ENCODE data around the gene BMPR2.
"Not testable (repeated sequence)": the region's sequence is repeated elsewhere in the genome, so short reads cannot be mapped to it uniquely, and the experiment has no call there.

BMPR2 gene

GRCh38 chr2:202497473-202497866 lies 121.3 kb downstream of the BMPR2 start:
- H2BK12ac ChIP-seq (ENCODE audit: low read length in 2 of 2); H2AFZ ChIP-seq (ENCODE audit: low read depth, low read length); H3K4me1 ChIP-seq (ENCODE audit: control insufficient read depth, insufficient read depth, low read depth, low read length); H3K4ac ChIP-seq (ENCODE audit: low read depth in 1 of 2, low read length in 2 of 2); H3K23ac ChIP-seq (ENCODE audit: low read length in 2 of 2); H3K27me3 ChIP-seq (ENCODE audit: control insufficient read depth in 1 of 2, insufficient read depth in 1 of 2, low read length in 2 of 2); H3K18ac ChIP-seq (ENCODE audit: low read depth in 1 of 2, low read length in 2 of 2); H3K4me3 ChIP-seq (ENCODE audit: insufficient read depth in 1 of 2, low read depth in 1 of 2, low read length in 2 of 2); H4K8ac ChIP-seq (ENCODE audit: low read length); H4K91ac ChIP-seq (ENCODE audit: low read length); H3K27ac ChIP-seq (ENCODE audit: low read length, poor library complexity, severe bottlenecking); H2BK120ac ChIP-seq (ENCODE audit: low read depth, low read length); H3K9ac ChIP-seq (ENCODE audit: low read length); DNase-seq; H3K14ac ChIP-seq (ENCODE audit: low read length in 2 of 2); H3K36me3 ChIP-seq (ENCODE audit: control insufficient read depth in 1 of 2, insufficient read depth in 2 of 2, low read depth in 1 of 2, low read length in 2 of 2); H3K4me2 ChIP-seq (ENCODE audit: low read length, poor library complexity, severe bottlenecking); H3K9me3 ChIP-seq (ENCODE audit: control insufficient read depth, low read length); H2BK5ac ChIP-seq (ENCODE audit: low read depth, low read length, poor library complexity, severe bottlenecking); H2BK15ac ChIP-seq (ENCODE audit: low read depth, poor library complexity, severe bottlenecking); H2AK5ac ChIP-seq (ENCODE audit: low read length, severe bottlenecking): not testable (repeated sequence)
- peaks cover 21% of the 10 kb centered on the region for H3K79me1 ChIP-seq (replicated peaks; ENCODE audit: low read length, poor library complexity, severe bottlenecking)
- 78% methylated on average over 7 of the region's 7 CpGs for WGBS

GRCh38 chr2:202499841-202500240 lies 123.7 kb downstream of the BMPR2 start:
- H3K4ac ChIP-seq (ENCODE audit: low read depth in 1 of 2, low read length in 2 of 2); H4K91ac ChIP-seq (ENCODE audit: low read length); H3K4me2 ChIP-seq (ENCODE audit: low read length, poor library complexity, severe bottlenecking); H2BK12ac ChIP-seq (ENCODE audit: low read length in 2 of 2); H3K18ac ChIP-seq (ENCODE audit: low read depth in 1 of 2, low read length in 2 of 2); H2BK15ac ChIP-seq (ENCODE audit: low read depth, poor library complexity, severe bottlenecking); H3K4me3 ChIP-seq (ENCODE audit: insufficient read depth in 1 of 2, low read depth in 1 of 2, low read length in 2 of 2); H3K27me3 ChIP-seq (ENCODE audit: control insufficient read depth in 1 of 2, insufficient read depth in 1 of 2, low read length in 2 of 2); DNase-seq; H3K9me3 ChIP-seq (ENCODE audit: control insufficient read depth, low read length); H2AK5ac ChIP-seq (ENCODE audit: low read length, severe bottlenecking); H3K23ac ChIP-seq (ENCODE audit: low read length in 2 of 2); H4K8ac ChIP-seq (ENCODE audit: low read length); H2BK5ac ChIP-seq (ENCODE audit: low read depth, low read length, poor library complexity, severe bottlenecking); H3K9ac ChIP-seq (ENCODE audit: low read length); H3K14ac ChIP-seq (ENCODE audit: low read length in 2 of 2); H3K4me1 ChIP-seq (ENCODE audit: control insufficient read depth, insufficient read depth, low read depth, low read length); H2BK120ac ChIP-seq (ENCODE audit: low read depth, low read length); H3K27ac ChIP-seq (ENCODE audit: low read length, poor library complexity, severe bottlenecking); H2AFZ ChIP-seq (ENCODE audit: low read depth, low read length): not testable (repeated sequence)
- Histone ChIP-seq H3K36me3 (ENCODE audit: control insufficient read depth in 1 of 2, insufficient read depth in 2 of 2, low read depth in 1 of 2, low read length in 2 of 2) (peaks cover 0 to 17% of the 10 kb centered on the region in 2 experiments), H3K79me1 (replicated peaks; ENCODE audit: low read length, poor library complexity, severe bottlenecking) (peaks cover 22% of the 10 kb centered on the region)
- 98% methylated on average over 7 of the region's 7 CpGs for WGBS

- not testable (repeated sequence) for H3K9ac ChIP-seq (ENCODE audit: low read length); H4K91ac ChIP-seq (ENCODE audit: low read length); H3K4me1 ChIP-seq (ENCODE audit: control insufficient read depth, insufficient read depth, low read depth, low read length); H3K4me3 ChIP-seq (ENCODE audit: insufficient read depth in 1 of 2, low read depth in 1 of 2, low read length in 2 of 2); DNase-seq; H3K4ac ChIP-seq (ENCODE audit: low read depth in 1 of 2, low read length in 2 of 2); H3K18ac ChIP-seq (ENCODE audit: low read depth in 1 of 2, low read length in 2 of 2); H2BK15ac ChIP-seq (ENCODE audit: low read depth, poor library complexity, severe bottlenecking); H2BK5ac ChIP-seq (ENCODE audit: low read depth, low read length, poor library complexity, severe bottlenecking); H3K4me2 ChIP-seq (ENCODE audit: low read length, poor library complexity, severe bottlenecking); H3K9me3 ChIP-seq (ENCODE audit: control insufficient read depth, low read length); H2BK120ac ChIP-seq (ENCODE audit: low read depth, low read length); H4K8ac ChIP-seq (ENCODE audit: low read length); H3K27me3 ChIP-seq (ENCODE audit: control insufficient read depth in 1 of 2, insufficient read depth in 1 of 2, low read length in 2 of 2); H2BK12ac ChIP-seq (ENCODE audit: low read length in 2 of 2); H2AK5ac ChIP-seq (ENCODE audit: low read length, severe bottlenecking); H3K14ac ChIP-seq (ENCODE audit: low read length in 2 of 2); H3K23ac ChIP-seq (ENCODE audit: low read length in 2 of 2); H2AFZ ChIP-seq (ENCODE audit: low read depth, low read length); H3K27ac ChIP-seq (ENCODE audit: low read length, poor library complexity, severe bottlenecking)
- Histone ChIP-seq H3K36me3 (ENCODE audit: control insufficient read depth in 1 of 2, insufficient read depth in 2 of 2, low read depth in 1 of 2, low read length in 2 of 2) (peaks cover 0 to 13% of the 10 kb centered on the region in 2 experiments), H3K79me1 (replicated peaks; ENCODE audit: low read length, poor library complexity, severe bottlenecking) (peaks cover 12% of the 10 kb centered on the region)
- 97% methylated on average over 21 of the region's 21 CpGs for WGBS
Observed at GRCh38 chr2:202503276-202503675, 127.1 kb downstream of the BMPR2 start.

- no peak overlapping the region for H3K4me3 ChIP-seq (ENCODE audit: insufficient read depth in 1 of 2, low read depth in 1 of 2, low read length in 2 of 2)
- no peak overlapping the region for H3K27ac ChIP-seq (ENCODE audit: low read length, poor library complexity, severe bottlenecking)
- no peak overlapping the region for H2AK5ac ChIP-seq (ENCODE audit: low read length, severe bottlenecking)
- H3K9ac ChIP-seq (ENCODE audit: low read length) = no peak overlapping the region
- no peak overlapping the region for H2BK15ac ChIP-seq (ENCODE audit: low read depth, poor library complexity, severe bottlenecking)
- no peak overlapping the region for H3K14ac ChIP-seq (ENCODE audit: low read length in 2 of 2)
- 96% methylated on average over 1 of the region's 2 CpGs for WGBS
- no peak overlapping the region for H3K23ac ChIP-seq (ENCODE audit: low read length in 2 of 2)
- no peak overlapping the region for H2BK120ac ChIP-seq (ENCODE audit: low read depth, low read length)
- H3K79me1 ChIP-seq (replicated peaks; ENCODE audit: low read length, poor library complexity, severe bottlenecking) = peaks cover 13% of the 10 kb centered on the region
- no peak overlapping the region for H3K4ac ChIP-seq (ENCODE audit: low read depth in 1 of 2, low read length in 2 of 2)
- H3K9me3 ChIP-seq (ENCODE audit: control insufficient read depth, low read length) = no peaks in the 10 kb centered on the region
- H4K91ac ChIP-seq (ENCODE audit: low read length) = no peak overlapping the region
- no peak overlapping the region for H2BK12ac ChIP-seq (ENCODE audit: low read length in 2 of 2)
- peaks cover 1% of the 10 kb centered on the region for H3K4me1 ChIP-seq (ENCODE audit: control insufficient read depth, insufficient read depth, low read depth, low read length)
- peaks cover 0 to 6% of the 10 kb centered on the region in 2 experiments for H3K36me3 ChIP-seq (ENCODE audit: control insufficient read depth in 1 of 2, insufficient read depth in 2 of 2, low read depth in 1 of 2, low read length in 2 of 2)
- H3K18ac ChIP-seq (ENCODE audit: low read depth in 1 of 2, low read length in 2 of 2) = no peak overlapping the region
- H3K27me3 ChIP-seq (ENCODE audit: control insufficient read depth in 1 of 2, insufficient read depth in 1 of 2, low read length in 2 of 2) = no peaks in the 10 kb centered on the region
- H4K8ac ChIP-seq (ENCODE audit: low read length) = no peak overlapping the region
- DNase-seq = no peak
- no peak overlapping the region for H3K4me2 ChIP-seq (ENCODE audit: low read length, poor library complexity, severe bottlenecking)
- no peak overlapping the region for H2BK5ac ChIP-seq (ENCODE audit: low read depth, low read length, poor library complexity, severe bottlenecking)
- H2AFZ ChIP-seq (ENCODE audit: low read depth, low read length) = no peak overlapping the region
Observed at GRCh38 chr2:202508686-202509085, 132.6 kb downstream of the BMPR2 start.

Data from mesenchymal stem cell (in vitro differentiated cells and primary cell).